GM18867 (cell line): ENCODE results near the gene CENPL.
"Not testable (repeated sequence)": the region's sequence is repeated elsewhere in the genome, so short reads cannot be mapped to it uniquely, and the experiment has no call there.

ENCODE experiments used
- ATAC-seq: cut with Tn5 transposase; IDR thresholded peaks from one replicate; pipeline ENCODE4 v1.9.1; 2021; ENCODE audit warnings: mild to moderate bottlenecking, moderate library complexity; ENCODE audit not compliant: unreplicated experiment

Gene CENPL

DNA sequence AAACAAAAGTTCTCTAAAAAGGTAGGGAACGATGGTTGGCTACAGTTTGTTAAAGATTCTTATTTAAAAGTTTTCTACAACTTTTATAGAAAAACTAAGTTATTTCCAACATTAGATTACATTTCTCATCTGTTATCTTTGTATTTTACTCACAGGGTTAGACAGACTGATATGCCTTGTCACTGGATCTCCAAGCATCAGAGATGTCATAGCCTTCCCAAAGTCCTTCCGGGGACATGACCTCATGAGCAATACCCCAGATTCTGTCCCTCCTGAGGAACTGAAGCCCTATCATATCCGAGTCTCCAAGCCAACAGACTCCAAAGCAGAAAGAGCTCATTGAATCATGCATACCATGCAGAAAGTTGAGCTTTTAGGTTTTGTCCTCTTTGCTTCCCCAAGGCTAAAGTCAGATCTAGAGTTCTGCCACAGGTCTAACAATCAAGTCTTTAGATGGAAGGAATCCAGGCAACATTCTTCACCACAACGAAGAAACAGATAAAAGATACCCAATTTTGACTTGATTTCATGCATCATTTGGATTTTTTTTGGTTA is 32.8 kb upstream of the CENPL start:
- ATAC-seq: no peak

DNA sequence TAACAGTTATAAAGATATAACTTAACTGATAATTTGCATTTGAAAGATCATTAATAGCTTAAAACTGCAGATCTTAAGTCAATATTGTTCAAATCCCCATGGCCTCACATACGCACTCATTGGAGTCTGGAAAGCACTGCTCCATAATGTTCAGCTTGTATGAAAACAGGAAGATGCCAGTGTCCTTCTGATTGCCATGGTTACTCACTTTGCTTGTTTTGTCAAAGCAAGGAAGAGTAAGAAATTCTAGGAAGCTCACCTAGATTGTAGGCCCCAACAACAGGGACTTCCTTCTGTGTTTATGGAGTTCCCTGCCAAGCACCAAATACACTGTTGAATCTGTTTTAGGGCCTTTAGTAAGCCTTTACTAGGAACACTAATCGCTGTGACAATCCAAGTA is 32.2 kb upstream of the CENPL start:
- no peak for ATAC-seq

DNA sequence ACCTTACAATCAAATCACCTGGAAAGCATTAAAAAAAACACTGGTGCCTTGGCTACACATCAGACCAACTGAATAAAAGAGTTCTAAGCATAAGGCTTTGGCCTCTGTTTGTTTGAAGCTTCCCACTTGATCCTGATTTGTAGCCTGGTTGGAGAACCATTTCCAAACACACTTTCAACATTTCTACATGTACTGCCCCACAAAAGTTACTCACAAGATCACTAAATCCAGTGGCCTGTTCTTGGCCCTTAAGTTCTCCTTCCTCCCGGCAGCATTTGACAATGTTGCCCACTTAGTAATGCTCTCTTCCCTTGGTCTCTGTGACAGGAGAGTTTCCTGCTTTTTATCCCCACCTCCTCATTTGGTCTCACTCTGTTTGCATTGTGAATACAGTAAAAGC is 31.3 kb upstream of the CENPL start:
- ATAC-seq: no peak

DNA sequence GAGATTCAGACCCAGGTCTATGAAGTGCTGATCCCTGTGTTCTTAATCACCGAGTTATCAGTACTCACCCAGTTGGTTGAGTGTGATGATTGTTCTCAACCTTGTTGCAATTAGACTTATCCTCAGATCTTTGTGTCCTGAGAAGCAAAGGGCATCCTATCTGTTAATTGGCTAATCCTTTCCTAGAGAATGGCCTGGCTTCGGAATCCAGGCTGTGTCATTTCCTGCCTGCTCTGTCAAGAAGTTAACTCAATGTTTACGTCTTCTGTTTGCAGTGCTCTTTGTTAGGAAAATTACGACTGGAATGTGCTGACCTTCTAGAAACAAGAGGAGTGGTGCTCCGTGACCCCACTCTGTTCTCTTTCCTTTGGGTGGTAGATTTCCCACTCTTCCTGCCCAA is 28.4 kb upstream of the CENPL start:
- no peak for ATAC-seq

DNA sequence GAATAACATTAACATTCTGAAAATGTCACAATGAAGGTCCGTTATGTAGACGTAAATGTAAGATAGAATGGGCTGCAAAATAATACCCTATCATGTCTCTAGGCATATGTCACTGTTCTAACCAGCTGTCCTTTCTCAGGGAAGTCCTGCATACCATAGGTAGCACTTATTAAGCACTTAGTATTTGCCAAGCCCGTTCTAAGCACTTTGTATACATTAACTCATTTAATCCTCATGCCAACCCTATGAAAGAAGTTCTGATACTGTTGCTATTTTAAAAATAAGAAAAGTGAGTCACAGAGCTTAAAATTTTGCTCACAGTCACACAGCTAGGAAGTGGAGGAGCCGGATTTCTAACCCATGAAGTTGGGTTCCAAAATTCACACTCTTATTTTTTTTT is 27.4 kb upstream of the CENPL start:
- ATAC-seq: no peak

DNA sequence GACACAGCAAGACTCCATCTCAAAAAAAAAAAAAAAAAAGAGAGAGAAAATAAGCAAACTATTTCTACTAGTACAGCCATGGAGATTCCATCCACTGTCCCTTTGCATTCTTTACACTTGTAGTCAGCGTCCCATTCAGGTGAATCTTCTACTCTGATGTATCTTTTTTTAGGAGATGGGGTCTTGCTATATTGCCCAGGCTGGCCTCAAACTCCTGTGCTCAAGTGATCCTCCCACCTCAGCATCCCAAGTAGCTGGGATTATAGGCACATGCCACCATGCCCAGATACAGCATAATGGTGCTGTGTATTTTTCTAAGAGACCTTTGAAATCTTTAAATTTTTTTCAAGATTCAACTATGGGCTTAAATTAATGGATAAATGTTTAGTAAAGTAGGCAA is 8.1 kb upstream of the CENPL start:
- no peak for ATAC-seq

DNA sequence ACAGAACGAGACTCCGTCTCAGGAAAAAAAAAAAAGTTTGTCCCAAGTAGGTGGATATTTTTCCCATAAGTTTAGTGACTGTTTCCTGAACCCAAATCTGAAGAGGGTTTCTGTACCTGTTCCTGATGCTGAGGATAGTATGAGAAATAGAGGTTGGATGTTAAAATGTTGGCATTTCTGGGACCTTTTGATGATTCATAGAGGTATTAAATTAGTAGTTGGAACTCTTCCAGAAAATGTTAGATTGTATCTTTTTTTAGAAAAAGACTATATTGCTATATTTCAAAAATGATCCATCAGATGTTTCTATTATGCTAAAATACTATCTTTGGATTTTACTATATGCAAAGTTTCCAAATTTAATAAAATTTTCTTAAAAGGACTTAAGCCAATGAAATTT is 2.9 kb upstream of the CENPL start:
- no peak for ATAC-seq

DNA sequence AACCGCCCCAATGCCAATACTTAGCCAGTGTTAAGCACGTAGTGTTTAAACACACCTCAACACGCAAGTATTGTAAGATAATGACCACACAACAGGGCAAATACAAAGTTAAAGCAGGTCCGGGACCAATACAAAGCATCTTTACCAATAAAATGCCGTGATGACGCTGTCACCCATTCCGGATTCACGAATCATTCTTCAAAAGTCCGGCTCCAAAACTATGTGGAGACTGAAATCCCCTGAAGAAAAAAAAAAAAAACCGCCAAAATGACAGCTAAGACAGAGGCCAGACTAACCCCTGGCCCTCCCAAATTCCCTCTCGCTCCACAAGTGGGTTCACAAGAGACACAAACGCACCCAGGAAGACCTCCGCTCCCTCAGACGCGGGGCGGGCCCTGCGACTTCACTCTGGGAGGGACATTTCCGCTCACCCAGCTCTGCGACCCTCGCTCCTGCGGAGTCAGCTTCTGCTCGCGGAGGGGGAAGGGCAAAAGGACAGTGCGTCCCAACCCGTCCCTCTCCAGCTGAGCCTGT is 835 bp downstream of the CENPL start:
- peak; percentile 38 for ATAC-seq

DNA sequence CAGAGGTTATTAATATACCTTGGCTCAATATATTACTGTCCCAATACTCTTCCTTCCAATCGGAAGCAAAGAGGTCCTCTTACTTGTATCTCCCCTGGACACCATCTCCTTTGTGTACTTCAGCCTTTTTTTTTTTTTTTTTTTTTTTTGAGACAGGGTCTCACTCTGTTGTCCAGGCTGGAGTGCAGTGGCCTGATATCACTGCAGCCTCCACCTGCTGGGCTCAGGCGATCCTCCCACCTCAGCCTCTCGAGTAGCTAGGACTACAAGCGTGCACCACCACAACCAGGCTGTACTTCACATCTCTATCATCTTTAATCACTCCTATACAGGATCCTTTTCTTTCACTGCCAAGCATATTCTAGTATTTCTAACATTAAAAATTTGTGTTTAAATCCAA is 3.0 kb downstream of the CENPL start:
- no peak for ATAC-seq

DNA sequence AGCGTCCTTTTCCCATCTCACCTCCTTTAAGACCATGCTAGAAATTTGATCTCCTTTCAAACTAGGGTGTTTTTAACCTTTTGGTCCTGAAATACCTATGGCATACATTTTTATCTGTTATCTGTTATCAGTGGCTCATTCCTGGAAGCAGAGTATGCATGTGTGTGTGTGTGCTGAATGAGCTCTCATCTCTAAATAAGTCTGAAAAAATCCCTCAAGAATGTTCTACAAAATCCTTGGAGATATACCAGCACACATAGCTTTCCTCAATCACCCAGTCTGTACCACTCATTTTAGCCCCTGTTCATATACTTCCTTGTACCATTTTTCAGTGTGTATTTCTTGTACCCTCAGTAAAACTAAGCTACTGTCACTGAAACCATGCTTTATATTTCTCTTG is 6.2 kb downstream of the CENPL start:
- ATAC-seq: no peak

DNA sequence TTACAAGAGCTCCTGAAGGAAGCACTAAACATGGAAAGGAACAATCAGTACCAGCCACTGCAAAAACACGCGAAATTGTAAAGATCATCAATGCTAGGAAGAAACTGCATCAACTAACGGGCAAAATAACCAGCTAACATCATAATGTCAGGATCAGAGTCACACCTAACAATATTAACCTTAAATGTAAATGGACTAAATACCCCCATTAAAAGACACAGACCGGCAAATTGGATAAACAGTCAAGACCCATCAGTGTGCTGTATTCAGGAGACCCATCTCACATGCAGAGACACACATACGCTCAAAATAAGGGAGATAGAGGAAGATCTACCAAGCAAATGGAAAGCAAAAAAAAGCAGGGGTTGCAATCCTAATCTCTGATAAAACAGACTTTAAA is 11.0 kb downstream of the CENPL start:
- ATAC-seq: not testable (repeated sequence)

DNA sequence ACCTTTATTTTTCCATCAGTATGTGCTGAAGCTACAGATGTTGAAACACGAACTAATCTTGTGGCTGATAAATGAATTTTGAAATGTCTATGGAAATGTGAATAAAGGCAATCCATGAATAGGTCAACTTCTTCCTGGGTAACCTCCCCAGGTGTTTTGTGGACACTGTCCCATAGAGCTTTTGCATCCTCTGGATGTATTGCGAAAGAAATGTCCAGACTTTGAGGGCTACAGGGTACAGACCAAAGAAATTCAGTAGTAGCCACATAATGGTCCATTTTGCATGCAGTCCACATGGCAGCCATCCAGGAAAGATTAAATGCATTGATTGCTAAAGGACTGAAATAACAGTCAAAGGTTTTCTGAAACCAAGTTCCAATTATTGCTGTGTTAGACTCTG is 21.7 kb downstream of the CENPL start:
- no peak for ATAC-seq

DNA sequence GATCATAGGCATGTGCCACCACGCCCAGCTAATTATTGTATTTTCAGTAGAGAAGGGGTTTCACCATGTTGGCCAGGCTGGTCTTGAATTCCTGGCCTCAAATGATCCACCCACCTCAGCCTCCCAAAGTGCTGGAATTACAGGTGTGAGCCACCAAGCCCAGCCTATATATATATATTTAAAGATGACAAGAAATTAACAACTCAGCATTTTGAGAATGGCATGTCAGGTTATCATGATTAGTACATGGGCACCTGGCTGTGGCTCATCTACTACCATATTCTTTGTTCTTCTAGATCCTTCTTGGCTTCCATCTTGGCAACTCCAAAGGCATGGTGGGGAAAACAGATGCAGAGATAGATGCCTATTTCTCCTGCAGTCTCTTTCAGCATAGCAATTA is 24.7 kb downstream of the CENPL start:
- ATAC-seq: not testable (repeated sequence)

DNA sequence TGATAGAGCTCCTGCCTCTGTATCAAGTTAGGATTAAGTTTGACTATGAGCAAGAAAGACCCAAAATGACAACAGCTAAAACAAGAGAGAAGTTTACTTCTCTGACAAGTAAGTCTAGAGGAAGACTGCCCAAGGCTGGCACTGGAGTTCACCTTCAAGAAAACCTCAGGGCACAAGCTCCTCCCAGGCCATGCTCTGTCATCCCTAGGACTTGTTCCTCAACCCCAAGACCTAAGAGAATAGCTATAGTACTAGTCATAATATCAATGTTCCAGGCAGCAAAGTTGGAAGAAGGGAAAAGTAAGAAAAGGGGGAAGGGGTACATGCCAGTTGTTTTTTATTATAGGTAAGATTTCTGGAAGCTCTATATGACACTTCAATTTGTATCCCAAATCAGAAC is 26.6 kb downstream of the CENPL start:
- no peak for ATAC-seq

DNA sequence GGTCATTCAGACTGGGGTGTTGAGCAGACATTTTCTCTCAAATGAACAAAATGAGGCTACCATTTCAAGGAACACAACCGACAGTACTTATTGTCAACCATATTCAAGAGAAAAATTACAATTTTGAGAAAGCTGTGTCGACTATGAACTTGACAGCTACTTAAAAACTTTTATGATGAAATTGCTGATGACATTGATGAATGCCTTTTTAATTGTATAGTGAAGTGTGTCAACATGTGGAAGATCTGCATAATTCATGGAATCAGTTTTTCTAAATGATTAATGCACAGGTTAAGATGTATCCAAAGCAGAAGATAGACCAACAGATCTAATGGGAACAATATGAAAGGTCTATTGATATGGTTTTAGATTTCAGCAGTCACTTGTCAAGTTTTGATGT is 34.8 kb downstream of the CENPL start:
- no peak for ATAC-seq

DNA sequence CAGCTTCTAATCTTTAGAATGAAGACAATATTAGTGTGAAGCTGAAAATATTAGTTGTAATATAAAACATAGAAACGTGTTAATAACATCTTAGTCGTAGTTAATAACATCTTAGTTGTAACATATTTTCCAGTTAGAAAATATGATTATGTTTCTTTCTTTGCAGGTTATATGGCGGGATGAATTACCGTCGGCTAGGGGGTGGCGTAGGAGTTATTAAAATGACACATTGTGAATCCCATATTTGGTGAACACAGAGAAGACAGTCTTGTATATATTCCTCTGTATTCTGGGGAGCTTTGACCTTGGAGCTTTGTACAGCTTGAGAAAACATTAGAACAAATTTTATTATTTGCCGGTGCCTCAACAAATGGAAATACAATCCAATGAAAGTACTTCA is 39.7 kb downstream of the CENPL start:
- ATAC-seq: no peak

DNA sequence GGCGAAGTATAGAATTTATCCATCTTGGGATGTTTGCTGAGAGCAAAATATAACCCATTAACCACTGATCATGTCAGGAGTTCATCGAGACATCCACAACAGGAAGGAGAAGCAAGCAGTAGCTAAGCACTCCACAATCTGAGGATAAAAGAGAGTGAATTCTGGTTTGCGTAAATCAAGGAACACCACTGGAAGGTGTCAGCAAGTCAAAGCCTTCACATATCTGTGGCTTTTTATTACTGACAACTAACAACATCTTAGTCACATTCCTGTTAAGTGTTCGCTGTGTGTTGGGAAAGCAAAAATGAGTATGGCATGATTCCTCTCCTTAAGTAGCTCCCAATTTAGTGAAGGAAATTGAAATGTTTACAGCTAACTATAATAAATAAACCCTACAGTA is 44.7 kb downstream of the CENPL start:
- no peak for ATAC-seq

DNA sequence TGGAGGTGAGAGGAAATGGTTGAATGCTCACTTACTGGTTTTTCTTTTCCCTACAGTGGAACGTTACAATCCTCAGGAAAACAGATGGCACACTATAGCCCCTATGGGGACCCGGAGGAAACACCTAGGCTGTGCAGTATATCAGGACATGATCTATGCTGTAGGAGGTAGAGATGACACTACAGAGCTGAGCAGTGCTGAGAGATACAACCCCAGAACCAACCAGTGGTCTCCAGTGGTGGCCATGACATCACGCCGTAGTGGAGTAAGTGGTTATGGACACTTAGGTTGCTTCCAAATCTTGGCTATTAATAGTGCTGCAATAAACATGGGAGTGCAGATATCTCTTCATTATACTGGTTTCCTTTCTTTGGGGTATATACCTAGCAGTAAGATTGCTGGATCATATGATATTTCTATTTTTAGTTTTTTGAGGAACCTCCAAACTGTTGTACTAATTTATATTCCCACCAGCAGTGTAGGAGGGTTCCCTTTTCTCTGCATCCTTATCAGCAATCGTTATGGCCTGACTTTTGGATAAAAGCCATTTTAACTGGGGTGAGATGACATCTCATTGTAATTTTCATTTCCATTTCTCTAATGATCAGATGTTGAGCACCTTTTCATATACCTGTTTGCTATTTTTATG is 49.0 kb downstream of the CENPL start:
- ATAC-seq: no peak

DNA sequence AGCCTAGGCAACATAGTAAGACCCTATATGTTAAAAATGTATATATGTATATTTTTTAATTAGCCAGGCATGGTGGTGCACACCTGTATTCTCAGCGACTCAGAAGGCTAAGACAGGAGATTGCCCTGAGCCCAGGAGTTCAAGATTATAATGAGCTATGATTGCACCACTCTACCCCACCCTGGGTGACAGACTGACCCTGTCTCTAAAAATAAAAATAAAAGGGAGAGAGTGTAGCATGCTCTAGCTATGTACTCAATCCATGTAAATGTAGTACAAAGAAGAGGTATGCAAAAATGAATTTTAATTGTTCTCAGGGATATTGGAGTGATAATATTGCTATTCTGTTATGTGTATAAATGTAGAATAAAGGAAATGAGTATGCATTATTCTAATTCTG is 53.1 kb downstream of the CENPL start:
- ATAC-seq: no peak

DNA sequence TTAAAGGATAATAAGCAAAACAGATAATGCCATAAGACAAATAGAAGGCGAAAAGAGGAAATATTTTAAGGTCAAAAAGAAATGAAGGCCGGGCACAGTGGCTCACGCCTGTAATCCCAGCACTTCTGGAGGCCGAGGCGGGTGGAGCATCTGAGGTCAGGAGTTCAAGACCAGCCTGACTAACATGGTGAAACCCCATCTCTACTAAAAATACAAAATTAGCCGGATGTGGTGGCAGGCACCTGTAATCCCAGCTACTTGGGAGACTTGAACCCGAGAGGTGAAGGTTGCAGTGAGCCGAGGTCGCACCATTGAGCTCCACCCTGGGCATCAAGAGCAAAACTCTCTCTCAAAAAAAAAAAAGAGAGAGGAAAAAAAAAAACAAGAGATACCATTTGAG is 54.4 kb downstream of the CENPL start:
- not testable (repeated sequence) for ATAC-seq

DNA sequence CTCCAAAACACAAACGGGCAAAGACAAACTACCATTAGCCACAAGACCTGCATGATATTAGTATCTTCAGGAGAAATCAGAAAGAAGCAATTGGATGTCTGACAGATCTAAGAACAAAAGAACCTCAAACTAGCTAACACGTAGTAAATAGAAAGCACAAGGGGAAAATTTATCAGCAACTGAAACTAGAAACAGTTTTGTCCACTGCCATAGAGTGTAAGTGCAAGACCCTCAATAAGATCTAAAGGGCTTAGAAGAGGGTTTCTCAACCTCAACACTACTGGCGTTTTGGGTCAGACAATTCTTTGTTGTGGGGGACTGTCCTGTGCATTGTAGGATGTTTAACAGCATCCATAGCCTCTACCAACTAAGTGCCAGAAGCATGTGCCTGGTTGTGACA is 55.9 kb downstream of the CENPL start:
- no peak for ATAC-seq

DNA sequence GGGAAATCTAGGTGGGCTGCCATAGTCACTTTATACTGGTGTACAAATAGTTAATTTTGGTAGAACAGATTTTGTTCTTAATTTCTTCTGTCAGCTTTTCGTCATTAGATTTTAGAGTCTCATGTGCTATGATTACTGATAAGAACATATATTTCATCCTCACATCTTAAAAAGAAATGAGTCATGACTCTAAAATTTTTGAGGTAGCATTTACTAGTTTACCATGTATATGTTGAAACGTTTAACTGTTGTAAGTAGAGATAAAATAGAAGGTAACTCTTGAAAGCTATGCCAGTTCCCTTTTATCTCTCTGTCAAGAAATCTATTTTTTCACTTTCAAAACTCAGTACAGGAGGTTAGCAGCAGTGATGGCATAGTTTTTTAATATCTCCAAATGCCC is 56.5 kb downstream of the CENPL start:
- ATAC-seq: no peak

DNA sequence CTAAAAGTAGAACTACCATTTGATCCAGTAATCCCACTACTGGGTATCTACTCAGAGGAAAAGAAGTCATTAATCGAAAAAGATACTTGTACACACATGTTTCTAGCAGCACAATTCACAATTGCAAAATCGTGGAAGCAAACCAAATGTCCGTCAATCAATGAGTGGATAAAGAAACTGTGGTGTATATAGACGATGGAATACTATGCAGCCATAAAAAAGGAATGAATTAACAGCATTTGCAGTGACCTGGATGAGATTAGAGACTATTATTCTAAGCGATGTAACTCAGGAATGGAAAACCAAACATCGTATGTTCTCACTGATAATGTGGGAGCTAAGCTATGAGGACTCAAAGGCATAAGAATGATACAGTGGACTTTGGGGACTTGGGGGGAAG is 60.4 kb downstream of the CENPL start:
- ATAC-seq: not testable (repeated sequence)
